HepG2 (cell line): Measurements from ENCODE around the gene MYCBP2. TPM values are rescaled to one million over a fixed set of nuclear protein-coding genes. Genes with fewer than 3 reads are reported as not detected.
"Not testable (repeated sequence)": the region's sequence is repeated elsewhere in the genome, so short reads cannot be mapped to it uniquely, and the experiment has no call there.

ENCODE experiments used
- ATAC-seq: fragments of 200-7000 bp; cut with Tn5 transposase; 3 replicates; pipeline ENCODE4 v1.9.1; 2020; ENCODE audit warnings: mild to moderate bottlenecking, moderate library complexity
- BruUV-seq: library from RNA; stranded (reverse); fragments of 400-500 nt; replicated peaks from 2 replicates; lab custom pipeline; 2021; lab: Mats Ljungman, UMichigan
- CTCF ChIA-PET: fragments of 300-600 bp; formaldehyde crosslinking; extraction: SDS; loops from one replicate; lab custom pipeline; 2021; ENCODE audit warnings: low total read pairs, inconsistent platforms, low intra/inter-chr PET ratio; lab: Yijun Ruan, JAX
- POLR2A ChIA-PET: fragments of 350-600 bp; sonication (Branson Sonifier 250); formaldehyde crosslinking; loops from one replicate; lab custom pipeline; 2020; ENCODE audit warnings: antibody characterized with exemption, inconsistent platforms; lab: Yijun Ruan, JAX
- DNase-seq: peaks from one replicate; pipeline ENCODE4 v3.0.0-alpha.2; 2015; ENCODE audit warnings: low spot score
- FAIRE-seq: peaks from 3 replicates; lab custom pipeline; 2011; peaks lifted over from hg19 to GRCh38; lab: Jason Lieb, UNC
- H2AFZ ChIP-seq: one replicate; pipeline ENCODE4 v1.6.1; 2011; ENCODE audit warnings: low read length, inconsistent platforms
- H3K27ac ChIP-seq: fragments of 300-600 bp; 3 replicates; pipeline ENCODE4 v1.8.0; 2011; ENCODE audit warnings: mixed run types, mild to moderate bottlenecking, mixed read lengths, low read length, inconsistent platforms; ENCODE audit not compliant: insufficient read depth; ENCODE audit errors: extremely low read length
- H3K27me3 ChIP-seq, 2 experiments: fragments of 200-600 bp in 1 of 2; 2 replicates in 1 of 2; 3 replicates in 1 of 2; pipeline versions ENCODE4 v1.6.0 to v1.8.0; 2011; ENCODE audit warnings: low read length in 2 of 2, mild to moderate bottlenecking in 2 of 2, moderate library complexity in 2 of 2, inconsistent platforms in 1 of 2; ENCODE audit not compliant: insufficient read depth in 2 of 2, control insufficient read depth in 1 of 2
- H3K36me3 ChIP-seq, 2 experiments: fragments of 200-600 bp in 1 of 2; replicated peaks in 1 of 2; 2 replicates in 1 of 2; 3 replicates in 1 of 2; pipeline versions ENCODE4 v1.5.1 to v1.8.0; 2011; ENCODE audit warnings: low read length in 2 of 2, inconsistent platforms in 1 of 2; ENCODE audit not compliant: insufficient read depth in 2 of 2, control insufficient read depth in 1 of 2
- H3K4me1 ChIP-seq: 2 replicates; pipeline ENCODE4 v1.5.1; 2012; ENCODE audit warnings: low read length, inconsistent platforms; ENCODE audit not compliant: insufficient read depth
- H3K4me2 ChIP-seq: 2 replicates; pipeline ENCODE4 v1.6.0; 2011; ENCODE audit warnings: low read depth, low read length, inconsistent platforms
- H3K4me3 ChIP-seq, 3 experiments: fragments of 200-600 bp in 1 of 3; sonication (generic), shearing (Covaris generic) in 1 of 3; replicated peaks in 1 of 3; 2 replicates each; pipeline ENCODE4 v1.5.1; 2011 to 2016; ENCODE audit warnings: low read length in 3 of 3, inconsistent platforms in 2 of 3, low read depth in 2 of 3, mild to moderate bottlenecking in 2 of 3, control low read depth in 1 of 3, mixed read lengths in 1 of 3; ENCODE audit not compliant: insufficient read depth in 1 of 3
- H3K79me2 ChIP-seq: one replicate; pipeline ENCODE4 v1.6.1; 2011; ENCODE audit warnings: low read length, inconsistent platforms; ENCODE audit not compliant: insufficient read depth
- H3K9ac ChIP-seq: 2 replicates; pipeline ENCODE4 v1.6.0; 2011; ENCODE audit warnings: mild to moderate bottlenecking, low read depth, low read length, inconsistent platforms; ENCODE audit not compliant: insufficient read depth
- H3K9me3 ChIP-seq: 2 replicates; pipeline ENCODE4 v1.5.1; 2012; ENCODE audit warnings: mild to moderate bottlenecking, low read length
- H4K20me1 ChIP-seq: 2 replicates; pipeline ENCODE4 v1.6.0; 2011; ENCODE audit warnings: inconsistent platforms, mild to moderate bottlenecking, low read length, moderate library complexity; ENCODE audit not compliant: insufficient read depth
- FOXP1 ChIP-seq, 2 experiments: fragments of 450-650 bp in 1 of 2; IDR thresholded peaks; 2 replicates each; pipeline ENCODE4 v1.6.1; 2017 to 2018; ENCODE audit warnings: antibody characterized with exemption in 1 of 2
- MLXIP ChIP-seq: sonication (generic); formaldehyde crosslinking; IDR thresholded peaks from 2 replicates; pipeline ENCODE4 v1.9.0; 2021; ENCODE audit warnings: missing genetic modification reagents, borderline replicate concordance
- PRPF4 ChIP-seq: fragments of 200-400 bp; formaldehyde crosslinking; IDR thresholded peaks from 2 replicates; pipeline ENCODE4 v1.6.1; 2016; ENCODE audit warnings: low read length, low read depth; ENCODE audit not compliant: poor library complexity, severe bottlenecking
- RCOR2 ChIP-seq: IDR thresholded peaks from 2 replicates; pipeline ENCODE4 v1.6.1; 2016; ENCODE audit warnings: missing biosample characterization, missing genetic modification reagents
- WIZ ChIP-seq: sonication (generic); formaldehyde crosslinking; IDR thresholded peaks from 2 replicates; pipeline ENCODE4 v1.5.1; 2020; ENCODE audit warnings: mild to moderate bottlenecking, missing genetic modification reagents
- ZNF768 ChIP-seq: sonication (generic); formaldehyde crosslinking; IDR thresholded peaks from 2 replicates; pipeline ENCODE4 v1.4.0; 2020; ENCODE audit warnings: missing genetic modification reagents
- WGBS: methylation state at CpG from one replicate; pipeline ENCODE4 v1.1.6; 2017; ENCODE audit warnings: low lambda C conversion rate; 5-methylcytosine and 5-hydroxymethylcytosine counted together
- in situ Hi-C: cut with HindIII; loops from 2 replicates; pipeline ENCODE4 v1.10.0; 2017; ENCODE audit warnings: low pct_unique_long_range_greater_than_20kb; ENCODE audit not compliant: extremely low pct_ligation_motif_present
- intact Hi-C: fragments of 100-400 bp; cut with micrococcal nuclease; formaldehyde crosslinking; loops from one replicate; pipeline ENCODE4 v1.10.0; 2022; ENCODE audit not compliant: unreplicated experiment
- polyA plus RNA-seq, 8 experiments: library from polyadenylated mRNA; depleted of rRNA in 3 of 8; stranded (reverse) in 7 of 8; unstranded in 1 of 8; fragments of >200 nt; fragmentation: Illumina TruSeq in 4 of 8; extraction: Trizol in 4 of 8; gene quantifications; 2 replicates each; pipeline versions ENCODE4 v1.2.1 to v1.2.3, GENCODE V29; 2011 to 2016; ENCODE audit warnings: low read depth in 4 of 8, missing spikeins in 1 of 8, mixed read lengths in 1 of 8; ENCODE audit not compliant: insufficient read depth in 1 of 8
- total RNA-seq, 5 experiments: library from RNA; depleted of rRNA; stranded (reverse); fragments of >200 nt; fragmentation: Illumina TruSeq; extraction: Trizol; gene quantifications; 2 replicates each; pipeline ENCODE4 v1.2.3, GENCODE V29; 2016; ENCODE audit warnings: low read depth in 1 of 5
- TF ChIP-seq, protein P1 (sequence below): sonication (generic); formaldehyde crosslinking; IDR thresholded peaks from 2 replicates; pipeline ENCODE4 v1.5.0; 2020; ENCODE audit warnings: missing genetic modification reagents, mild to moderate bottlenecking, borderline replicate concordance

Gene MYCBP2
- total and polyA plus RNA-seq, 2 of the 13 experiments (the other 11 are each of a cell fraction or from before 2014, with no cell fraction given) = 16.3 to 35.3 TPM

DNA sequence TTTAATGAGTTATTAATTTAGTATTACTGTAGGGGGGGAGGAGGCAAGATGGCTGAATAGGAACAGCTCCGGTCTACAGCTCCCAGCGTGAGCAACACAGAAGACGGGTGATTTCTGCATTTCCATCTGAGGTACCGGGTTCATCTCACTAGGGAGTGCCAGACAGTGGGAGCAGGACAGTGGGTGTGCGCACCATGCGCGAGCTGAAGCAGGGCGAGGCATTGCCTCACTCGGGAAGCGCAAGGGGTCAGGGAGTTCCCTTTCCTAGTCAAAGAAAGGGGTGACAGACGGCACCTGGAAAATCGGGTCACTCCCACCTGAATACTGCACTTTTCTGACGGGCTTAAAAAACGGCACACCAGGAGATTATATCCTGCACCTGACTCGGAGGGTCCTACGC lies 127.9 kb downstream of the MYCBP2 start:
- H2AFZ ChIP-seq, in situ Hi-C loops, BruUV-seq, H3K27me3 ChIP-seq, ATAC-seq, H4K20me1 ChIP-seq, POLR2A ChIA-PET, FAIRE-seq, intact Hi-C loops, CTCF ChIA-PET, H3K4me2 ChIP-seq, H3K79me2 ChIP-seq, H3K9me3 ChIP-seq, H3K4me1 ChIP-seq, H3K36me3 ChIP-seq, H3K27ac ChIP-seq, H3K9ac ChIP-seq, H3K4me3 ChIP-seq, DNase-seq: not testable (repeated sequence)
- whole genome bisulfite sequencing = 99% methylated on average over 16 of the region's 16 CpGs

DNA sequence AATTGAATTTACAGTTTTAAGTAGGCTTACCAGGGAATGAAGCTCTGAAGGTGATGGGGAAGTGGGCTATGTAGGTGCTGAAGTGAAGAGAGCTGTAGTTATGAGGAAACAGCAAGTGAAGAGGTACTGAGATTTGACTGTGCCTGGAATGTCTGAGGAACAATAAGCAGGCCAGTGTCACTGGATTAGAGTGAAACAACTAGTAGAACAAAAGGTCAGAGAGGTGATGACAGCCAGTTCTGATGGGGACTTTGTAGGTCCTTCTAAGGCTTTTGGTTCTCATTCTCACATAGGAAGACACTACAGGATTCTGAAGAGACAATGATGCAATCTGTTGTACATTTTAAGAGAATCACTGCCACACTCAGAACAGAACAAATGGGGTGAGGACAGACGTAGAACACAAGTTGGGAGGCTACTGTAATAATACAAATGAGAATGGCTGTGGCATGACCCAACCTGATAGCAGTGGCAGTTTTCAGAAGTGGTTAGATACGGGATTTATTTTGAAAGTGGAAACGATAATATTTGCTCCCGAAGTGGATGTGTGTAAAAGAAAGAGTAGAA lies 130.8 kb downstream of the MYCBP2 start:
- TF ChIP-seq MLXIP (CRISPR knock-in tag) (no peak), WIZ (CRISPR knock-in tag) (no peak), PRPF4 (no peak), ZNF768 (no peak), FOXP1 (IDR thresholded peaks at IDR 0.05) (no peak), FOXP1 (CRISPR knock-in tag; IDR thresholded peaks at IDR 0.05) (no peak), RCOR2 (CRISPR knock-in tag) (no peak)
- TF ChIP-seq, protein P1, sequence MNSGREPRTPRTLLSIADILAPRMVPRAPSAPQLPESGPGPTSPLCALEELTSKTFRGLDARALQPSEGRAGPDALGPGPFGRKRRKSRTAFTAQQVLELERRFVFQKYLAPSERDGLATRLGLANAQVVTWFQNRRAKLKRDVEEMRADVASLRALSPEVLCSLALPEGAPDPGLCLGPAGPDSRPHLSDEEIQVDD (CRISPR knock-in tag) = no peak
- Histone ChIP-seq H3K79me2 (no peaks in the 10 kb centered on the region), H2AFZ (no peak overlapping the region), H3K4me3 (no peak overlapping the region), H3K4me1 (no peaks in the 10 kb centered on the region), H3K27ac (no peak overlapping the region), H3K36me3 (0 out of 5 replicates have a peak, but pooled peaks cover 2 to 18% of the 10 kb centered on the region in 2 experiments), H3K9ac (no peak overlapping the region), H4K20me1 (no peaks in the 10 kb centered on the region), H3K9me3 (no peaks in the 10 kb centered on the region), H3K4me2 (no peak overlapping the region), H3K27me3 (no peaks in the 10 kb centered on the region)
- ChIA-PET POLR2A (no interaction called here), CTCF (no interaction called here)
- intact Hi-C loops (no loop called here), in situ Hi-C loops (no loop called here)
- FAIRE-seq (no peak), ATAC-seq (no peak), DNase-seq (no peak)
- no TSS peak for BruUV-seq
- WGBS = 94% methylated on average over 4 of the region's 4 CpGs
